GM19099 (cell line): Measurements from ENCODE around the gene GCN1.

Experiments used
- POLR2A ChIP-seq: IDR thresholded peaks from 3 replicates; pipeline ENCODE4 v1.6.1; 2011; ENCODE audit warnings: low read depth; ENCODE audit not compliant: insufficient read length; ENCODE audit errors: extremely low read depth

Gene GCN1

GRCh38 chr12:120223458-120224303 lies 29.2 kb upstream of the GCN1 start:
- TF ChIP-seq POLR2A = no peak

- TF ChIP-seq POLR2A = no peak
These were observed 27.8 kb upstream of the GCN1 start for GRCh38 chr12:120222288-120222832.

- no peak for TF ChIP-seq POLR2A
These were observed 27.0 kb upstream of the GCN1 start for GRCh38 chr12:120221576-120221900.

- TF ChIP-seq POLR2A = no peak
These were observed 26.5 kb upstream of the GCN1 start for GRCh38 chr12:120220838-120221575.

- no peak for TF ChIP-seq POLR2A
These were observed 24.4 kb upstream of the GCN1 start for GRCh38 chr12:120218680-120219606.

GRCh38 chr12:120216742-120217605 lies 22.5 kb upstream of the GCN1 start:
- TF ChIP-seq POLR2A = no peak

GRCh38 chr12:120215766-120216735 lies 21.5 kb upstream of the GCN1 start:
- no peak for TF ChIP-seq POLR2A

GRCh38 chr12:120215357-120215735 lies 20.8 kb upstream of the GCN1 start:
- TF ChIP-seq POLR2A = no peak

GRCh38 chr12:120214626-120215356 lies 20.3 kb upstream of the GCN1 start:
- no peak for TF ChIP-seq POLR2A

- no peak for TF ChIP-seq POLR2A
These were observed 19.2 kb upstream of the GCN1 start for GRCh38 chr12:120213758-120214157.

GRCh38 chr12:120212301-120212700 lies 17.8 kb upstream of the GCN1 start:
- no peak for TF ChIP-seq POLR2A

- no peak for TF ChIP-seq POLR2A
These were observed 17.4 kb upstream of the GCN1 start for GRCh38 chr12:120211904-120212283.

GRCh38 chr12:120211243-120211903 lies 16.9 kb upstream of the GCN1 start:
- TF ChIP-seq POLR2A = no peak
